K562 (cell line): ENCODE results near the gene PLEKHA6. TPM values are rescaled to one million over a fixed set of nuclear protein-coding genes. Genes with fewer than 3 reads are reported as not detected.

Experiments used
- ATF7 ChIP-seq: fragments of 450-650 bp; IDR thresholded peaks from 2 replicates; pipeline ENCODE4 v1.7.1; 2014; ENCODE audit warnings: mild to moderate bottlenecking, moderate library complexity
- CREB3L1 ChIP-seq: fragments of 450-650 bp; IDR thresholded peaks from 2 replicates; pipeline ENCODE4 v1.6.1; 2014; ENCODE audit warnings: low read depth, mild to moderate bottlenecking, moderate library complexity, borderline replicate concordance
- CTCFL ChIP-seq: IDR thresholded peaks from 2 replicates; pipeline ENCODE4 v1.6.1; 2011; ENCODE audit warnings: borderline replicate concordance, low read depth, mild to moderate bottlenecking, moderate library complexity, low read length; ENCODE audit not compliant: insufficient read depth, poor library complexity, severe bottlenecking
- DNMT1 ChIP-seq: fragments of 450-650 bp; IDR thresholded peaks from 2 replicates; pipeline ENCODE4 v1.6.1; 2016; ENCODE audit warnings: antibody characterized with exemption, mild to moderate bottlenecking
- ETS1 ChIP-seq: conservative IDR thresholded peaks from 2 replicates; pipeline ENCODE4 v1.6.1; 2011; ENCODE audit warnings: low read depth, mild to moderate bottlenecking, low read length; ENCODE audit not compliant: control insufficient read depth
- HDGF ChIP-seq: fragments of 450-650 bp; IDR thresholded peaks from 2 replicates; pipeline ENCODE4 v1.6.1; 2016
- KDM2B ChIP-seq: fragments of 250-450 bp; sonication (Bioruptor Pico); IDR thresholded peaks from 2 replicates; pipeline ENCODE4 v1.8.0; 2021; ENCODE audit warnings: mild to moderate bottlenecking, moderate library complexity
- NFE2 ChIP-seq: IDR thresholded peaks from 2 replicates; pipeline ENCODE4 v1.6.1; 2014; ENCODE audit warnings: antibody characterized with exemption, low read depth
- NR3C1 ChIP-seq: sonication (generic); formaldehyde crosslinking; IDR thresholded peaks from 2 replicates; pipeline ENCODE4 v1.8.1; 2022; ENCODE audit warnings: missing genetic modification reagents
- OTX1 ChIP-seq: fragments of 450-650 bp; formaldehyde crosslinking; IDR thresholded peaks from 2 replicates; pipeline ENCODE4 v1.4.0; 2022; ENCODE audit warnings: mild to moderate bottlenecking
- POLR2AphosphoS2 ChIP-seq: IDR thresholded peaks from 2 replicates; pipeline ENCODE4 v1.6.1; 2012; ENCODE audit warnings: low read length, improper control_type of control experiment
- PTRF ChIP-seq: fragments of 450-650 bp; IDR thresholded peaks from 2 replicates; pipeline ENCODE4 v1.6.1; 2016; ENCODE audit warnings: mild to moderate bottlenecking, missing genetic modification characterization, missing compliant biosample characterization
- PTTG1 ChIP-seq: fragments of 450-650 bp; IDR thresholded peaks from 2 replicates; pipeline ENCODE4 v1.6.1; 2016; ENCODE audit warnings: low read depth, mild to moderate bottlenecking, missing genetic modification characterization, missing compliant biosample characterization
- RBBP5 ChIP-seq: fragments of 200-600 bp; sonication (generic); IDR thresholded peaks from 2 replicates; pipeline ENCODE4 v1.6.1; 2012; ENCODE audit warnings: borderline replicate concordance, mild to moderate bottlenecking, low read length, control low read depth, inconsistent platforms; ENCODE audit not compliant: insufficient read depth, poor library complexity, severe bottlenecking
- RFX7 ChIP-seq: fragments of 250-450 bp; sonication (Bioruptor Pico); IDR thresholded peaks from 2 replicates; pipeline ENCODE4 v1.5.1; 2021; ENCODE audit warnings: mild to moderate bottlenecking
- SIN3B ChIP-seq: fragments of 450-650 bp; IDR thresholded peaks from 2 replicates; pipeline ENCODE4 v1.6.1; 2017; ENCODE audit warnings: low read depth, mild to moderate bottlenecking, moderate library complexity
- TARDBP ChIP-seq: fragments of 450-650 bp; IDR thresholded peaks from 2 replicates; pipeline ENCODE4 v1.6.1; 2016
- ZBTB8A ChIP-seq: fragments of 450-650 bp; IDR thresholded peaks from 2 replicates; pipeline ENCODE4 v1.6.1; 2018; ENCODE audit warnings: mild to moderate bottlenecking, moderate library complexity; ENCODE audit not compliant: partially characterized antibody
- ZBTB9 ChIP-seq: fragments of 450-650 bp; formaldehyde crosslinking; IDR thresholded peaks from 2 replicates; pipeline ENCODE4 v1.4.0; 2020; ENCODE audit warnings: mild to moderate bottlenecking, moderate library complexity
- ZNF23 ChIP-seq: fragments of 250-450 bp; sonication (Bioruptor Pico); IDR thresholded peaks from 2 replicates; pipeline ENCODE4 v1.4.0; 2020; ENCODE audit warnings: mild to moderate bottlenecking
- ZNF263 ChIP-seq: sonication (generic); formaldehyde crosslinking; IDR thresholded peaks from 2 replicates; pipeline ENCODE4 v1.8.0; 2022; ENCODE audit warnings: mild to moderate bottlenecking, missing genetic modification reagents, borderline replicate concordance
- ZNF551 ChIP-seq: fragments of 250-450 bp; sonication (Bioruptor Pico); IDR thresholded peaks from 2 replicates; pipeline ENCODE4 v1.5.0; 2021; ENCODE audit warnings: mild to moderate bottlenecking, moderate library complexity
- ZNF79 ChIP-seq: fragments of 250-450 bp; sonication (Bioruptor Pico); IDR thresholded peaks from 2 replicates; pipeline ENCODE4 v1.4.0; 2020; ENCODE audit warnings: low read depth, mild to moderate bottlenecking, moderate library complexity
- polyA plus RNA-seq, 8 experiments: library from polyadenylated mRNA; depleted of rRNA in 4 of 8; stranded (reverse) in 5 of 8; unstranded in 3 of 8; fragments of >200 nt; fragmentation: Nextera tagmentation in 2 of 8; fragmentation: Illumina TruSeq in 1 of 8; extraction: Ambion mirVana in 2 of 8; extraction: Trizol in 1 of 8; gene quantifications; 2 replicates each; pipeline versions ENCODE4 v1.2.1 to v1.2.3, GENCODE V29; 2011 to 2014; ENCODE audit warnings: inconsistent platforms in 1 of 8, missing spikeins in 1 of 8
- total RNA-seq, 7 experiments: library from RNA; depleted of rRNA in 6 of 7; stranded (reverse); fragments of >200 nt in 6 of 7; fragmentation: Illumina TruSeq in 2 of 7; extraction: Trizol in 2 of 7; gene quantifications; 2 replicates each; pipeline versions ENCODE4 v1.2.1 to v1.2.3, GENCODE V29; 2011 to 2021; ENCODE audit warnings: low replicate concordance in 1 of 7
- TF ChIP-seq, protein P1 (sequence below): fragments of 450-650 bp; IDR thresholded peaks from 2 replicates; pipeline ENCODE4 v1.6.1; 2016; ENCODE audit warnings: low read depth, mild to moderate bottlenecking, moderate library complexity

Gene PLEKHA6
- total and polyA plus RNA-seq, 9 of the 15 experiments (the other 6 are each of a cell fraction or from before 2014, with no cell fraction given): under 0.01 to 0.33 (median 0.01) TPM; not detected in 4

GRCh38 chr1:204177133-204177532, 182.6 kb downstream of the PLEKHA6 start (continued):
- TF ChIP-seq ZBTB9 (CRISPR knock-in tag) (peak; percentile 15; the same call in 1 of the 2 replicates), CTCFL (no peak), ZBTB8A (no peak), TARDBP (0 out of 2 replicates have a peak, but pooled peaks have one; percentile 34), CREB3L1 (peak; percentile 61; the same call in 1 of the 2 replicates), KDM2B (no peak), NFE2 (peak; percentile 51), RBBP5 (no peak), POLR2AphosphoS2 (no peak), OTX1 (CRISPR knock-in tag) (peak; percentile 65), ZNF551 (CRISPR knock-in tag) (no peak), ATF7 (peak; percentile 96), ETS1 (no peak), PTRF (no peak), ZNF263 (peak; percentile 68; the same call in 1 of the 2 replicates), RFX7 (no peak), SIN3B (no peak), DNMT1 (no peak), ZNF79 (CRISPR knock-in tag) (no peak), HDGF (no peak), NR3C1 (CRISPR knock-in tag) (no peak), ZNF23 (CRISPR knock-in tag) (no peak), PTTG1 (tag) (no peak)
- TF ChIP-seq, protein P1, sequence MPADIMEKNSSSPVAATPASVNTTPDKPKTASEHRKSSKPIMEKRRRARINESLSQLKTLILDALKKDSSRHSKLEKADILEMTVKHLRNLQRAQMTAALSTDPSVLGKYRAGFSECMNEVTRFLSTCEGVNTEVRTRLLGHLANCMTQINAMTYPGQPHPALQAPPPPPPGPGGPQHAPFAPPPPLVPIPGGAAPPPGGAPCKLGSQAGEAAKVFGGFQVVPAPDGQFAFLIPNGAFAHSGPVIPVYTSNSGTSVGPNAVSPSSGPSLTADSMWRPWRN: 0 out of 2 replicates have a peak, but pooled peaks have one; percentile 67
